Kidney epithelial cell (primary cell): ENCODE measurements around the gene FXYD4. TPM values are rescaled to one million over a fixed set of nuclear protein-coding genes. Genes with fewer than 3 reads are reported as not detected.
"Not testable (repeated sequence)": the region's sequence is repeated elsewhere in the genome, so short reads cannot be mapped to it uniquely, and the experiment has no call there.

Experiments used
- DNase-seq: peaks from one replicate; pipeline ENCODE4 v3.0.0-alpha.2; 2010; ENCODE audit warnings: low read depth
- H3K27me3 ChIP-seq: 2 replicates; pipeline ENCODE4 v1.6.0; 2011; ENCODE audit warnings: low read length; ENCODE audit not compliant: control insufficient read depth, insufficient read depth
- H3K36me3 ChIP-seq: 2 replicates; pipeline ENCODE4 v1.5.1; 2011; ENCODE audit warnings: low read length; ENCODE audit not compliant: control insufficient read depth, insufficient read depth
- H3K4me3 ChIP-seq: 2 replicates; pipeline ENCODE4 v1.5.1; 2011; ENCODE audit warnings: low read depth, mild to moderate bottlenecking, control low read depth, low read length
- total RNA-seq: library from RNA; depleted of rRNA; stranded (reverse); fragments of >200 nt; gene quantifications from 2 replicates; pipeline ENCODE4 v1.2.3, GENCODE V29; 2015
- TF ChIP-seq, protein P1 (sequence below): IDR thresholded peaks from 2 replicates; pipeline ENCODE4 v1.5.1; 2011; ENCODE audit warnings: mild to moderate bottlenecking, moderate library complexity, low read length, control low read depth, inconsistent platforms; ENCODE audit not compliant: insufficient read depth, poor library complexity, severe bottlenecking

Gene FXYD4
- total RNA-seq, 1 donor from 2014 or later = not detected

DNA sequence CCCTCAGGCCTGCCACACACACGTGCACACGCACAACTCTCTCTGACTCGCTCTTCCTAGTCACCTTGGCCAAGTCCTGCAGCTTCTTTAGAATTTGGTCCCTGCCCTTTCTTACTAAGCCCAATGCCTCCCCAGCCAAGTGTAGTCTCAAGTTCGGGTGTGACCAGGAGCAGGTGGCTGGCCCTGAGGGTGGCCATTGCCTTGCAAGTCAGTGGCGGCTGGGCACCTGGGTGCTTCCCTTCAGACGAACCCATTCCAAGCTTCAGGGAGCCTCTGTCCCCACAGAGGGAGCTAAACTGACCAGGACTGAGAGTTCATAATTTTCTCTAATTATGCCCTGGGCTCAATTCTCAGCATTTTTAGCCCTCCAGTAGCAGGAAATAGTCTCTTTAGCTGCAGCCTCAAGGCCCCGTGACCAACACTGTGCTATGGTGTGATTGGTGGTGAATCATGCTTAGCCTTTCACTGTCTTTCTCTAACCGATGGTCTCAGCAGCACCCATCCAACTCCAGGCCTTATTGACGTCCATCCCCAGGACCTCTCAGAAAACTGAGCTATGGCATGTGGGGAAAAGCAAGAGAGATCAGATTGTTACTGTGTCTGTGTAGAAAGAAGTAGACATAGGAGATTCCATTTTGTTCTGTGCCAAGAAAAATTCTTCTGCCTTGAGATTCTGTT lies 34.7 kb upstream of the FXYD4 start:
- no peaks in the 10 kb centered on the region for H3K27me3 ChIP-seq
- TF ChIP-seq, protein P1, sequence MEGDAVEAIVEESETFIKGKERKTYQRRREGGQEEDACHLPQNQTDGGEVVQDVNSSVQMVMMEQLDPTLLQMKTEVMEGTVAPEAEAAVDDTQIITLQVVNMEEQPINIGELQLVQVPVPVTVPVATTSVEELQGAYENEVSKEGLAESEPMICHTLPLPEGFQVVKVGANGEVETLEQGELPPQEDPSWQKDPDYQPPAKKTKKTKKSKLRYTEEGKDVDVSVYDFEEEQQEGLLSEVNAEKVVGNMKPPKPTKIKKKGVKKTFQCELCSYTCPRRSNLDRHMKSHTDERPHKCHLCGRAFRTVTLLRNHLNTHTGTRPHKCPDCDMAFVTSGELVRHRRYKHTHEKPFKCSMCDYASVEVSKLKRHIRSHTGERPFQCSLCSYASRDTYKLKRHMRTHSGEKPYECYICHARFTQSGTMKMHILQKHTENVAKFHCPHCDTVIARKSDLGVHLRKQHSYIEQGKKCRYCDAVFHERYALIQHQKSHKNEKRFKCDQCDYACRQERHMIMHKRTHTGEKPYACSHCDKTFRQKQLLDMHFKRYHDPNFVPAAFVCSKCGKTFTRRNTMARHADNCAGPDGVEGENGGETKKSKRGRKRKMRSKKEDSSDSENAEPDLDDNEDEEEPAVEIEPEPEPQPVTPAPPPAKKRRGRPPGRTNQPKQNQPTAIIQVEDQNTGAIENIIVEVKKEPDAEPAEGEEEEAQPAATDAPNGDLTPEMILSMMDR = no peak
- H3K36me3 ChIP-seq = no peaks in the 10 kb centered on the region
- no peak overlapping the region for H3K4me3 ChIP-seq
- peak; percentile 43 for DNase-seq

DNA sequence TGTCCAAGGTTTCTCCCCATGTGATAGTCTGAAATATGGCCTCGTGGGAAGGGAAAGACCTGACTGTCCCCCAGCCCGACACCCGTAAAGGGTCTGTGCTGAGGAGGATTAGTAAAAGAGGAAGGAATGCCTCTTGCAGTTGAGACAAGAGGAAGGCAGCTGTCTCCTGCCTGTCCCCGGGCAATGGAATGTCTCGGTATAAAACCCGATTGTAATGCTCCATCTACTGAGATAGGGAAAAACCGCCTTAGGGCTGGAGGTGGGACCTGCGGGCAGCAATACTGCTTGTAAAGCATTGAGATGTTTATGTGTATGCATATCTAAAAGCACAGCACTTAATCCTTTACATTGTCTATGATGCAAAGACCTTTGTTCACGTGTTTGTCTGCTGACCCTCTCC lies 33.9 kb upstream of the FXYD4 start:
- not testable (repeated sequence) for H3K36me3 ChIP-seq, H3K4me3 ChIP-seq, H3K27me3 ChIP-seq

DNA sequence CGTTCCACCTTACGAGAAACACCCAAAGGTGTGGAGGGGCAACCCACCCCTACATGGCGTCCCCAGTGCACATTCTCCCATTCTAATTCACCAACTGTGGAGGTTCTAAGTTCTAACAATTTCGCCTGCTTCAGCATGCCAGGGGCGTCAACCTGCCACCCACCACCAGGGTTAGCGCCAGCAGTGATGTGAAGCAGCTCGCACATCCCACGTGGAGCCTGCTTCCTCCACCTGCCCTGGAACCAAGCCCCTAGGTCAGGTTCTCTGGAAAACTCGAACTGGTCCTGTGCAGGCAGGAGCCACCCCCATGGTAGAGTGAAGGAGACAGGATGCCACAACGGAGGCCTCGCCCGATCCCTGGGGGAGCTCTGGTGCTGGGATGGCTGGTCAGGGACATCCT lies 33.3 kb upstream of the FXYD4 start:
- H3K27me3 ChIP-seq = no peaks in the 10 kb centered on the region
- TF ChIP-seq, protein P1 = no peak
- DNase-seq = no peak
- H3K36me3 ChIP-seq = no peaks in the 10 kb centered on the region
- H3K4me3 ChIP-seq = no peak overlapping the region

More for the DNA sequence above, 33.9 kb upstream of the FXYD4 start:
- not testable (repeated sequence) for DNase-seq

DNA sequence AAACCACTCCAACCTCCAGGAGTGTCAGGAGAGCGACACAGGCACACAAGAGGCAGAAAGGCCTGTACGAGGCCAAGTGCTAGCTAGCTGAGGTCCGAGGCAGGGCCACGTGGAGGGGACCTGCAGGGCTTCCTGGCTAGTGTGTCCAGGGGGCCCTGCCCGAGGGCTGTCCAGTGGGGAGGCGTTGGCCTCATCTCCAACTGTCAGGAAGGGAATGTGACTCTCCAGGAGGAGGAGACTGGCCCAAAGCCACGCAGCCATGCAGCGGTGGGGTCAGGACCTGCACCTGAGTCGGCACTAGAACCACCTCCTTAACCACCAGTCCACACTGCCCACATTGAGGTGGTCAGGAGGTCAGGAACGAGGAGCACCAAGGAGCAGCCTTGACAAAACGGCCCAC lies 32.3 kb upstream of the FXYD4 start:
- Histone ChIP-seq H3K36me3 (no peaks in the 10 kb centered on the region), H3K27me3 (no peaks in the 10 kb centered on the region), H3K4me3 (no peak overlapping the region)
- TF ChIP-seq, protein P1 = no peak
- no peak for DNase-seq

DNA sequence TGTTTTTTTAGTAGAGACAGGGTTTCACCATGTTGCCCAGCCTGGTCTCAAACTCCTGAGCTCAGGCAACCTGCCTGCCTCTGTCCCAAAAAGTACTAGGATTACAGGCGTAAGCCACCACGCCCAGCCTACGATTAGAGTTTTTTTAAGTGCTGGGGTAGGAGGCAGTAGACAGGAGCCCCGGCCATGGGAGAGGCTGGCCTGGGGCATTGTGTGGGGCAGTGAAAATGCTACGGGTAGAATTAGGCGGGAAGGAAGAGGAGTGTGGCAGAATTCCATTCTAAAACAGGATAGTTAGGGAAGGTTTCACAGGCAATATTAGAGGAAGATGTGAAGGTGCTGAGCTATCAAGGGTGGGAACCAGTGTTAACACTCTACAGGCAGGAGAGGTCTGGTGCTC lies 31.3 kb upstream of the FXYD4 start:
- TF ChIP-seq, protein P1 = no peak
- Histone ChIP-seq H3K4me3 (no peak overlapping the region), H3K36me3 (no peaks in the 10 kb centered on the region), H3K27me3 (no peaks in the 10 kb centered on the region)
- DNase-seq = no peak

DNA sequence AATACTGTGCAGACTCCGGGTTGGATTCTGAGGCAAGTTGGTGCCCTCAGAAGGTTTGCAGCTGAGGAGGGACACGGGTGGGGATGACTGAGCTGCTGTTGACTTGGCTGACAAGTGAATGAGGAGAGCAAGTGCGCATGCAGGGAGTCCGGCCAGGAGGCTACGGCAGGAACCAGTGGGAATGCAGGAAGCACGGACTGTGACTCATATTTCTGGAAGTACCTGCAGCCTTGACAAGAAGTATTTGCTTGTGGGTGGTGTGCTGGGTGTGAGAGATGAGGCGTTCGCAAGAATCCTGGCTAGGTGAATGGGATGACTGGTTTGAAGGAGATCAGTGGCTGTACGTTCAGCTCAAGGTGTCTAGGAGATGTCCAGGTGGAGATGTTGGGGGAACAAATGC lies 30.8 kb upstream of the FXYD4 start:
- peak; percentile 66 for DNase-seq
- TF ChIP-seq, protein P1 = no peak

More for the DNA sequence above, 30.8 kb upstream of the FXYD4 start:
- H3K27me3 ChIP-seq = no peaks in the 10 kb centered on the region
- no peaks in the 10 kb centered on the region for H3K36me3 ChIP-seq
- H3K4me3 ChIP-seq = no peak overlapping the region
